ENCODE results near the gene ALCAM.

The ALCAM gene

GRCh38 chr3:105366326-105367062 is at the start of gene ALCAM:
Gene ALCAM (plus strand): TSS chr3:105366909.
- peak; percentile 66 for TF ChIP-seq CTCF (IDR thresholded peaks at IDR 0.05; ENCODE audit: insufficient read depth, low read depth, low read length, missing control alignments)
- peak; percentile 98 for DNase-seq (ENCODE audit: low read depth)
- H3K4me3 ChIP-seq (ENCODE audit: low read depth, low read length), result peak within 1 kb of the TSS; percentile 77

- TF ChIP-seq CTCF (IDR thresholded peaks at IDR 0.05; ENCODE audit: insufficient read depth, low read depth, low read length, missing control alignments), result no peak
- DNase-seq (ENCODE audit: low read depth), result no peak
- no peak overlapping the region for H3K4me3 ChIP-seq (ENCODE audit: low read depth, low read length)
Measured at GRCh38 chr3:105317841-105318240, 48.9 kb upstream of the ALCAM start.

- TF ChIP-seq CTCF (IDR thresholded peaks at IDR 0.05; ENCODE audit: insufficient read depth, low read depth, low read length, missing control alignments), result no peak
- no peak overlapping the region for H3K4me3 ChIP-seq (ENCODE audit: low read depth, low read length)
- DNase-seq (ENCODE audit: low read depth), result peak; percentile 75
Measured at GRCh38 chr3:105322570-105323273, 44.0 kb upstream of the ALCAM start.

- TF ChIP-seq CTCF (IDR thresholded peaks at IDR 0.05; ENCODE audit: insufficient read depth, low read depth, low read length, missing control alignments), result no peak
- H3K4me3 ChIP-seq (ENCODE audit: low read depth, low read length), result no peak overlapping the region
- DNase-seq (ENCODE audit: low read depth), result no peak
Measured at GRCh38 chr3:105323274-105323599, 43.5 kb upstream of the ALCAM start.

- no peak for TF ChIP-seq CTCF (IDR thresholded peaks at IDR 0.05; ENCODE audit: insufficient read depth, low read depth, low read length, missing control alignments)
- no peak overlapping the region for H3K4me3 ChIP-seq (ENCODE audit: low read depth, low read length)
- no peak for DNase-seq (ENCODE audit: low read depth)
Measured at GRCh38 chr3:105324951-105325350, 41.8 kb upstream of the ALCAM start.

GRCh38 chr3:105327662-105328337 is 38.9 kb upstream of the ALCAM start:
- no peak overlapping the region for H3K4me3 ChIP-seq (ENCODE audit: low read depth, low read length)
- no peak for DNase-seq (ENCODE audit: low read depth)
- TF ChIP-seq CTCF (IDR thresholded peaks at IDR 0.05; ENCODE audit: insufficient read depth, low read depth, low read length, missing control alignments), result no peak
